Measurements from ENCODE around the gene ADORA3.

ADORA3 gene

GRCh38 chr1:111471538-111471937 lies 31.9 kb downstream of the ADORA3 start:
- Histone ChIP-seq H3K27ac (ENCODE audit: low read depth, low read length) (no peak overlapping the region), H3K4me3 (ENCODE audit: low read length) (no peak overlapping the region), H3K4me1 (ENCODE audit: insufficient read depth, low read length) (no peaks in the 10 kb centered on the region), H3K27me3 (ENCODE audit: insufficient read depth, low read length) (no peaks in the 10 kb centered on the region), H3K9me3 (ENCODE audit: insufficient read depth, low read depth, low read length) (no peaks in the 10 kb centered on the region), H3K9ac (ENCODE audit: low read depth, low read length) (no peak overlapping the region), H3K36me3 (ENCODE audit: insufficient read depth, low read length) (peaks cover 13% of the 10 kb centered on the region; the same call in 1 of the 2 replicates)
- WGBS: 100% methylated on average over 2 of the region's 3 CpGs

- Histone ChIP-seq H3K4me1 (ENCODE audit: insufficient read depth, low read length) (no peaks in the 10 kb centered on the region), H3K36me3 (ENCODE audit: insufficient read depth, low read length) (peaks cover 13% of the 10 kb centered on the region; the same call in 1 of the 2 replicates), H3K27ac (ENCODE audit: low read depth, low read length) (no peak overlapping the region), H3K9ac (ENCODE audit: low read depth, low read length) (no peak overlapping the region), H3K4me3 (ENCODE audit: low read length) (no peak overlapping the region), H3K27me3 (ENCODE audit: insufficient read depth, low read length) (no peaks in the 10 kb centered on the region), H3K9me3 (ENCODE audit: insufficient read depth, low read depth, low read length) (no peaks in the 10 kb centered on the region)
- 90% methylated on average over 3 of the region's 3 CpGs for WGBS
These were observed 32.4 kb downstream of the ADORA3 start for GRCh38 chr1:111471012-111471411.

- Histone ChIP-seq H3K4me1 (ENCODE audit: insufficient read depth, low read length) (no peaks in the 10 kb centered on the region), H3K27me3 (ENCODE audit: insufficient read depth, low read length) (no peaks in the 10 kb centered on the region), H3K4me3 (ENCODE audit: low read length) (no peak overlapping the region), H3K9me3 (ENCODE audit: insufficient read depth, low read depth, low read length) (no peaks in the 10 kb centered on the region), H3K27ac (ENCODE audit: low read depth, low read length) (no peak overlapping the region), H3K9ac (ENCODE audit: low read depth, low read length) (no peak overlapping the region), H3K36me3 (ENCODE audit: insufficient read depth, low read length) (peaks cover 13% of the 10 kb centered on the region; the same call in 1 of the 2 replicates)
- 97% methylated on average over 4 of the region's 5 CpGs for WGBS
These were observed 32.8 kb downstream of the ADORA3 start for GRCh38 chr1:111470596-111470995.

GRCh38 chr1:111469539-111469938 lies 33.9 kb downstream of the ADORA3 start:
- Histone ChIP-seq H3K36me3 (ENCODE audit: insufficient read depth, low read length) (peaks cover 13% of the 10 kb centered on the region; the same call in 1 of the 2 replicates), H3K27ac (ENCODE audit: low read depth, low read length) (no peak overlapping the region), H3K27me3 (ENCODE audit: insufficient read depth, low read length) (no peaks in the 10 kb centered on the region), H3K4me1 (ENCODE audit: insufficient read depth, low read length) (no peaks in the 10 kb centered on the region), H3K4me3 (ENCODE audit: low read length) (no peak overlapping the region), H3K9me3 (ENCODE audit: insufficient read depth, low read depth, low read length) (no peaks in the 10 kb centered on the region), H3K9ac (ENCODE audit: low read depth, low read length) (no peak overlapping the region)

- Histone ChIP-seq H3K4me1 (ENCODE audit: insufficient read depth, low read length) (no peaks in the 10 kb centered on the region), H3K9ac (ENCODE audit: low read depth, low read length) (no peak overlapping the region)
These were observed 34.7 kb downstream of the ADORA3 start for GRCh38 chr1:111468717-111469100.

GRCh38 chr1:111467865-111468716 lies 35.3 kb downstream of the ADORA3 start:
- WGBS: 88% methylated on average over 2 of the region's 2 CpGs
- Histone ChIP-seq H3K4me1 (ENCODE audit: insufficient read depth, low read length) (no peaks in the 10 kb centered on the region), H3K9ac (ENCODE audit: low read depth, low read length) (no peak overlapping the region), H3K27me3 (ENCODE audit: insufficient read depth, low read length) (no peaks in the 10 kb centered on the region), H3K27ac (ENCODE audit: low read depth, low read length) (no peak overlapping the region), H3K36me3 (ENCODE audit: insufficient read depth, low read length) (peaks cover 13% of the 10 kb centered on the region; the same call in 1 of the 2 replicates), H3K9me3 (ENCODE audit: insufficient read depth, low read depth, low read length) (no peaks in the 10 kb centered on the region), H3K4me3 (ENCODE audit: low read length) (no peak overlapping the region)

More at GRCh38 chr1:111468717-111469100, 34.7 kb downstream of the ADORA3 start:
- H3K9me3 ChIP-seq (ENCODE audit: insufficient read depth, low read depth, low read length): no peaks in the 10 kb centered on the region
- no peak overlapping the region for H3K4me3 ChIP-seq (ENCODE audit: low read length)
- no peak overlapping the region for H3K27ac ChIP-seq (ENCODE audit: low read depth, low read length)
- H3K36me3 ChIP-seq (ENCODE audit: insufficient read depth, low read length): peaks cover 13% of the 10 kb centered on the region; the same call in 1 of the 2 replicates
- no peaks in the 10 kb centered on the region for H3K27me3 ChIP-seq (ENCODE audit: insufficient read depth, low read length)

- WGBS: no CpG with 5 or more reads among the region's 1 CpG
- H3K36me3 ChIP-seq (ENCODE audit: insufficient read depth, low read length): peaks cover 25% of the 10 kb centered on the region
- no peak overlapping the region for H3K27ac ChIP-seq (ENCODE audit: low read depth, low read length)
- no peak overlapping the region for H3K4me3 ChIP-seq (ENCODE audit: low read length)
- no peaks in the 10 kb centered on the region for H3K4me1 ChIP-seq (ENCODE audit: insufficient read depth, low read length)
- no peaks in the 10 kb centered on the region for H3K9me3 ChIP-seq (ENCODE audit: insufficient read depth, low read depth, low read length)
- no peaks in the 10 kb centered on the region for H3K27me3 ChIP-seq (ENCODE audit: insufficient read depth, low read length)
- H3K9ac ChIP-seq (ENCODE audit: low read depth, low read length): no peak overlapping the region
These were observed 37.0 kb downstream of the ADORA3 start for GRCh38 chr1:111466480-111466879.

- no peaks in the 10 kb centered on the region for H3K9me3 ChIP-seq (ENCODE audit: insufficient read depth, low read depth, low read length)
- no peaks in the 10 kb centered on the region for H3K4me1 ChIP-seq (ENCODE audit: insufficient read depth, low read length)
- peaks cover 32% of the 10 kb centered on the region for H3K36me3 ChIP-seq (ENCODE audit: insufficient read depth, low read length)
- WGBS: 93% methylated on average over 1 of the region's 2 CpGs
- H3K4me3 ChIP-seq (ENCODE audit: low read length): no peak overlapping the region
- no peak overlapping the region for H3K27ac ChIP-seq (ENCODE audit: low read depth, low read length)
- no peaks in the 10 kb centered on the region for H3K27me3 ChIP-seq (ENCODE audit: insufficient read depth, low read length)
- H3K9ac ChIP-seq (ENCODE audit: low read depth, low read length): no peak overlapping the region
These were observed 37.7 kb downstream of the ADORA3 start for GRCh38 chr1:111465754-111466153.

- H3K4me1 ChIP-seq (ENCODE audit: insufficient read depth, low read length): no peaks in the 10 kb centered on the region
- H3K27me3 ChIP-seq (ENCODE audit: insufficient read depth, low read length): no peaks in the 10 kb centered on the region
- H3K36me3 ChIP-seq (ENCODE audit: insufficient read depth, low read length): peaks cover 48% of the 10 kb centered on the region
- H3K4me3 ChIP-seq (ENCODE audit: low read length): no peak overlapping the region
- H3K27ac ChIP-seq (ENCODE audit: low read depth, low read length): no peak overlapping the region
- H3K9me3 ChIP-seq (ENCODE audit: insufficient read depth, low read depth, low read length): no peaks in the 10 kb centered on the region
- 95% methylated on average over 4 of the region's 4 CpGs for WGBS
- H3K9ac ChIP-seq (ENCODE audit: low read depth, low read length): no peak overlapping the region
These were observed 40.3 kb downstream of the ADORA3 start for GRCh38 chr1:111463029-111463683.

- Histone ChIP-seq H3K9ac (ENCODE audit: low read depth, low read length) (no peak overlapping the region), H3K4me3 (ENCODE audit: low read length) (no peak overlapping the region)
- WGBS: 98% methylated on average over 3 of the region's 4 CpGs
These were observed 40.9 kb downstream of the ADORA3 start for GRCh38 chr1:111462370-111463028.

GRCh38 chr1:111461765-111462164 lies 41.7 kb downstream of the ADORA3 start:
- no peak overlapping the region for H3K27ac ChIP-seq (ENCODE audit: low read depth, low read length)
- H3K4me3 ChIP-seq (ENCODE audit: low read length): no peak overlapping the region
- no peaks in the 10 kb centered on the region for H3K4me1 ChIP-seq (ENCODE audit: insufficient read depth, low read length)
- H3K9ac ChIP-seq (ENCODE audit: low read depth, low read length): no peak overlapping the region
- no peaks in the 10 kb centered on the region for H3K27me3 ChIP-seq (ENCODE audit: insufficient read depth, low read length)
- H3K9me3 ChIP-seq (ENCODE audit: insufficient read depth, low read depth, low read length): no peaks in the 10 kb centered on the region
- WGBS: 94% methylated on average over 5 of the region's 6 CpGs
- H3K36me3 ChIP-seq (ENCODE audit: insufficient read depth, low read length): peaks cover 59% of the 10 kb centered on the region

More at GRCh38 chr1:111462370-111463028, 40.9 kb downstream of the ADORA3 start:
- Histone ChIP-seq H3K36me3 (ENCODE audit: insufficient read depth, low read length) (peaks cover 52% of the 10 kb centered on the region), H3K27me3 (ENCODE audit: insufficient read depth, low read length) (no peaks in the 10 kb centered on the region), H3K9me3 (ENCODE audit: insufficient read depth, low read depth, low read length) (no peaks in the 10 kb centered on the region), H3K4me1 (ENCODE audit: insufficient read depth, low read length) (no peaks in the 10 kb centered on the region), H3K27ac (ENCODE audit: low read depth, low read length) (no peak overlapping the region)

All from HUES64 (cell line).